Activated T-helper 9 cell treated with anti-CD3 and anti-CD28 coated beads, Interleukin-2, amount 50 U/mL, for 16 hours (primary cell): ENCODE measurements around the gene ELL2.
"Not testable (repeated sequence)": the region's sequence is repeated elsewhere in the genome, so short reads cannot be mapped to it uniquely, and the experiment has no call there.

Source experiments
- DNase-seq: peaks from one replicate; pipeline ENCODE4 v3.0.0-alpha.2; 2020; ENCODE audit warnings: low read depth

The ELL2 gene

DNA sequence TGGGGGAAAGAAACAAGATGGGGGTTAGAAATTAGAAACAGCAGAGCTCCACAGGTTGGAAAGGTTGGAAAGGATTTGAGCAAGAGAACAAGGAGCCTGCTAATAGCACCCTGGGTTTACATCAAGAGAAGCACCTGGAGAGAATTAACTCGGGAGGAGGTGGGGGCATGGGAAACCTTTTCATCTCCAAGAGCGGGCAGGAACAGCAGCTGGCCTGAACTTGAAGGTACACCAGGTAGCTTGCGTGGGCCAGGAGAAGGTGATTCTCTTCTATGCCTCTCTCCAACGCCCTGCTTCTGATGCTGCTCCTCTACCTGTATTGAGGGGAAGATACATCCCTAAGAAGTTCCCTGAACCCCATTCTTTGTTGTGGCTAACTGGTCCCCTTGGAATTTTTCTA, 102.0 kb downstream of the ELL2 start:
- no peak for DNase-seq

DNA sequence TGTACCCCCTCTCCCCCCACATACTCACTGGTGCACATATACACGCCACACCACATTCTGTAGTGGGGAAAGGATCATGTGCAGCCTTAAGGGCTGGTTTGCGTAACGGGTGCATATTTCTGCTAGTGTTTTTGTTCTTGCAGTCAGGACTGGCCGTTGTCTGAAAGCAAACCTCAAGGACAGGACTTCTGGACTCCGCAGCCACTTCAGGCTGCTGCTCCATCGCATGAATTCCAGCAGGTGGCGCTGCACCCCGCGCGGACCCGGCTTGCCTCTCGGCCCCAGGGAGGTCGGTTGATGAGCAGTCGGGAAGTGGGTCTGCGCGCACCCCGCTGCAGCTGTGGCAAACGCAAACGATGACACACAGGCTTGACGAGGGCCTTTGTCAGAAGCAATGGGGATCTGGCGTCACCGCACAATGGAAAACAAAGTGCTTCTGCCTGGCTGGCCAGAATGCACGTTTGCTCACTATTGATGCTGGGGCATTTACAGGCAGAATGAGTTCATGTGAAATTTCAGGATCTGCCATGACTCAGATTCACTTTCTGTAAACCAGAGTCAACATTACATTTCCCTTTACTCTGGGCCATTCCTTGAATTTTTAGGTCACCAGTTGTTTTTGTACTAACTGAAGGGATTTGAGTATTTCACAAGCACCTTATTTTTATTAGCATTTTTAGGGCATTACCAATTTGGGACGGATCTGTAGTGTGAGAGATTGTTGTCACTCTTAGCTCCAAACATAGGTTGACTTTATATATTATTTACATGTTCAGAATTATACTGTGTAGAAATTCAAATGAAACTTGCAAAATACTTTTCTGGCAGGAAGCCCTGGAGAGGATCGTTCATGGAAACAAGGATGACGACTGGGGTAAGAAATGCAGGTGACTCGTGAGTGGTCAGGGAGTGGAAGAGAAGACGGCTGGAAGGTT, 102.7 kb downstream of the ELL2 start:
- DNase-seq, result peak; percentile 88

DNA sequence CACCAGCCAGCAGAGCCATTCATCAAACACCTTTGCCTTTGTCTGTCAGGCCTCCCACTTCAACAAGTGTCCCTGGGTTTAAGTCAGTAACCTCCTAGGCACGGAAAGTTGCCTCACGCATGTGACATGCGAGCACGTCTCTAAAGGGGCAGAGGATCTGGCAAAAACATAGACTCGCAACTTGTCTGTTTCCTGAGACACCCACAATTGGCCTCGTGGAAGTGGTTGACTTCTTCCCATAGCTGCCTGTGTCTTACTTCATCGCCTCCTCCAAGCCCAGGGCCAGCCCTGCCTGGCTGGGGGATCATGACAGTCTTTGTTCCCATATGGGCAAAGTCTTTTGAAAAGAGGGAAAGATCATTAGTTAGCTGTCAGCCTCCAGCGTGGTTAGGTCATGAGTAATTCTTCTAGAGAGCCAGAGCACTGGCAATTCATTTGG, 103.6 kb downstream of the ELL2 start:
- no peak for DNase-seq

DNA sequence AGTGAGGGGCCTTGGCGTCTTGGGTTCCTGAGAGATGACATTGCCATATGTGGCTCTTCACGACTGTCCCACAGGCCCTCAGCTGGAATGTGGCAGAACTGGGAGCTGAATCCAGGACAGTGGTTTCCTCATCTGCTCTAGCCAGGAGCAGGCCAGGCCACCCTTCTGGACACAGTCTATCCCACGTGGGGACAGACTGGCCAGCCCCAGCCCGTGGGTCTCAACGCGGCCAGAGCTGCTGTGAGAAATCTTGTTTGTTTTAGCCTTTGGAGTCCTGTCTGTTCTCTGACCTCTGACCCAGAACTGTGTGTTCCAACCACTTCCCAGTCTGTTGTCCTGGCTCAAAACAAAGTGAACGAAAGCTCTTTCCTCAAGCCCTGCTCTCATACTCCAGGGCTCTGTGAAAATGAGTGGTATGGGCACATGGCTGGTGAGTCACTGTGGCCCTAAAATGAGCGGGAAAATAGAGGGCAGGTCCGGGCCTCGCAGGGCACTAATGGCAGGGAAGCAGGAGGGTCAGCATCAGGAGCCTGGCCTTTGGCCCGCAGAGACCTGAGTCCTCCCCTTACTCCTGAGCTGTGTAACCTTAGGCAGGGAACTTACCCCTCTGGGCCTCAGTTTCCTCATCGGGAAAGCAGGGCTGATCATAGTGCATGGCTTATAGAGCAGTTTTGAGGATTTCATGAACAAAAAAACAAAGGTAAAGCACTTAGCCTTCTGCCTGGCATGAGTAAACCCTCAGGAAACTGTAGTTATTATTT, 104.3 kb downstream of the ELL2 start:
- DNase-seq, result no peak

DNA sequence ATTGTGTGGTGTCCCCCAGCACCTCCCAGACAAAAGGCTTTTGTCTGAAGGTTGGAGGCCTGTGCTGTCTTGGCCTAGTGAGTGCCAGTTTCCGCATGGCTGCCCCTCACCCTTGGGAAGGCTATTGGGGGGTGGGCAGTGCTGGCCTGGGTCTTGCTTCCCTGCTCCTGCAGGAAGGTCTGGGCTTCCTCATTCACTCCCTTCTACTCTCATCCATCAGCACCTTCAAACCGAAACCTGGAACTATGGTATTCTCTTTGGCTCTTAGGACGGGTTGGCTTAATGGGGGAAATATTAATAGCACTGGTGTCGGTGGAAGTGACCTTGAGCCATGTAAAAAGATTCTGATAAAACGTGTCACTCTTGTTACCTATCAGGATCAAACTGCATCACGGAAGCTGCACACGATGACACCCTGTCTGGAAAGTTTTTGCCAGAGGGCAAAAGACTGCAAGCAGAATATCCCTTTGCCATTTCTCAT, 105.1 kb downstream of the ELL2 start:
- DNase-seq, result no peak

DNA sequence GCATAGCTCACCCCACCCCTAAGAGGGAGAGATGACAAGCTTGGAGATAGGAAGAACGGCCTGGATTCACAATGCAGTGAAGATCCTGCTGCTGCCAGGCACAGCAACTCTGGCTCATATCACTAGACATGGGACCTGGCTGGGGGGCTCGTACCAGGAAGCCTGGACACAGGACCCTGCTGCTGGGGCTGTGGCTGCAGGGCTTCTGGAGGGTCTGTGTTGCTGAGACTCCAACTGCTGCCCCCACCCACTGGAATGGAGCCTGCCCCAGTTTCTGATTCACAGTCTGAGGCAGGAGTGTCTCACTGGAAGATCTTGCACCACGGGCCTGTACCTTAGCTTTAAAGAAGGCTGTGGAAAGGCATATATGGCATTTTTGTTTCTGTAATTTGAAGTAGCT, 108.2 kb downstream of the ELL2 start:
- no peak for DNase-seq

DNA sequence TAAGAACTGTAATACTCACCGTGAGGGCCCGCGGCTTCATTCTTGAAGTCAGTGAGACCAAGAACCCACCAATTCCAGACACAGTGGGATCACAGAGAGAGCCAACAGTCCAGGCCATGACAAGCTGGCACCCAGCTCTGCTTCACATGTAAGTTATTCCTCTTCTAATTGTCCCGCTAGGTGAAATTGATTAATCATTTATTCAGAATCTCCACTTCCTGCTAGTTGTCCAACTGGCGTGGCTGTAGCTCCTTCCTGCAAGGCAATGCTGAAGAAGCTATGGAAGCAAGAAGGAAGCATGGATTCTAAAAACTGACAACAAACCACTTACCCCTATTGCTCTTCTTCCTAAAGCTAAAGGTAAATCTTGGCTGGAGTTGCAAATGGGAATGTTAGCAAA, 109.1 kb downstream of the ELL2 start:
- DNase-seq, result no peak

DNA sequence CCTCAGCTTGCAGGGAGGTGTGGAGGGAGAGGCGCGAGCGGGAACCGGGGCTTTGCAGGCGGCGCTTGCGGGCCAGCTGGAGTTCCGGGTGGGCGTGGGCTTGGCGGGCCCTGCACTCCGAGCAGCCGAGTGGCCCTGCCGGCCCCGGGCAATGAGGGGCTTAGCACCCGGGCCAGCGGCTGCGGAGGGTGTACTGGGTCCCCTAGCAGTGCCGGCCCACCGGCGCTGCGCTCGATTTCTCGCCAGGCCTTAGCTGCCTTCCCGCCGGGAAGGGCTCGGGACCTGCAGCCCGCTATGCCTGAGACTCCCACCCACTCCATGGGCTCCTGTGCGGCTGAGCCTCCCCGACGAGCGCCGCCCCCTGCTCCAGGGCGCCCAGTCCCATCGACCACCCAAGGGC, 110.5 kb downstream of the ELL2 start:
- not testable (repeated sequence) for DNase-seq

DNA sequence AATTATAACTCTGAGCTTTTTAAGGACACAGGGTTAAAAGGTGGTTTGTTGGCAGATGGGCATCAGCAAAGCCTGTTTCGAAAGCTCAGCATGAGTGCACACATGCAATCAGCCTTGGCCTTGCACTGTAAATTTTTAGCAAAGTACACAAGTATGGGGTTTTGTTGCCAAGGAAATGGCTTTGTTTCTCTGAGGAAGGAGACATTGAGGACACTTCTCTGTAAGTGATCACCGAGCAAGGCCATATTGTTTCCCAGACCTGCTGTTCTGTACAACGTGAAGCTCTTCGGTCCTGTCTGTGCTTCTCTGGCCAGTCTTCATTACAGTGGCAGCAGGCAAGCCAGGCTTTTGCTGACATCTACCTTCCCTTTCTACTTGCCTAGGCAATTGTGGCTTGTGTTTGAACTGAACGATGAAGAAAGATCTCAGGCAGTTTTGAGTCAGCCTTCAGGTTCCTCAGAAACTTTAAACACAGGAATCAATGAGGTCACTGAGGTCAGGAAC, 111.2 kb downstream of the ELL2 start:
- DNase-seq, result no peak

DNA sequence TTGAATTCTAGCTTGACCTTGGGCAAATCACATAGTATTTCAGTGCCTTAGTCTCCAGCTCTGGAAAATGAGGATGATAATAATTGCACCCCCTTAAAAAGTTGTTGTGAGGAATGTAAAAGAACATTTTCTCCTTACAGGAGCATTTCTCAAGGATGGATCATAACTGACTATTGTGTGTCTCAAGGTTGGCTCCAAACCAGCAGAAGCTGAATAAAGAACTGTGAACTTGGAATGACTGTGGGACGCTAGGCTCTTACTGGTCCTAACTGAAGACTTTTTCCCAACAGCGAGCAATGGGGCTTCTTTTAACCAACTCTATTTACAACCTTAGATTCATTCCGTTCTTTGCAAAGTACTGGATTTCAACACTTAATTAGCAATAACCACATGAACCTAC, 113.0 kb downstream of the ELL2 start:
- DNase-seq, result no peak

DNA sequence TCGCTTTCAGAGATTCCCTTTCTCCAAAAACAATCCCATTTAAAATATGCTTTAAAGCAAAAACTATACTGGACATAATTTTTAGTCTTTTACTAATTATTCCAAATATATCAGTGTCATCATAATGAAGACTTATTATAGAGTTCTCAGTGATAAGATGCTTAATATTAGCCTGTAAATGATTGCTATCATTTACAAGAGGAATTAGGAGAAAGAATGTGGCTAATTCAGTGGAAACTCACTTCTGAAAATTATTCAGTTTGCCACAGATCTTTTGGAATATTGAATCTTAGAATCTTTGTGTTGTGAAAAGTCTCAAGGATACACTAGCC, 114.4 kb downstream of the ELL2 start:
- DNase-seq, result no peak

DNA sequence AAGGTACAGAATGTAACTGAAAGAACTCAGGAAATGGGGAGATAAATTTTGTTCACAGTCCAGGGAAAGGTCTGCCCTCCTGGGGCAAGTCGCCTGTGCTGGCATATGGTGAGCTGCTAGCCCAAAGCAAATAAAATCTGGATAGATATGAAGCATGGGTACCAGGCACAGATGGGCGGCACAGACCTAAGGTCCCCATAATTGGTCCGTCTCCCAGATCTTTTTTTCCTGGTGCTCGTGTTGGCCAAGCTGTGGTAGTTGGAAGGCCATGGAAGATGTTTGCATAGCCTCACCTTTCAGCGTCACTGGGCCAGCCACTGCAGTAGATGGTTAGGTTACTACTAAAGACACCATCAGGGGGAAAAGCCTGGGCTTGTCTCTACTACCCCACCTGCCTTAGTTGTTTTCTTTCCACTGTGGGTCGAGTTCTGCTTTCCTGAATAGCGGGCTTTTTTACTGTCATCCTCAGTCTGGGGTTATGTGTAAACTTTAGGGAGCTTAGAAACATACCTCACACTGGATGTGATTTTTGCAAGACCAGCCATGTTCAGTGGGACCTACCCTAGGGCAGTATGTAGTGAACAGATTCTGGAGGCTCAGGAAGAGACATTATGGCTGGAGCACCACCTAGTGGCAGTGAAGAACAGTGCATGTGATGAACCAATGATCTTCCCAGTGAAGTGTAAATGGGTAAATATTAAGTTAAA, 114.9 kb downstream of the ELL2 start:
- DNase-seq, result peak; percentile 45

DNA sequence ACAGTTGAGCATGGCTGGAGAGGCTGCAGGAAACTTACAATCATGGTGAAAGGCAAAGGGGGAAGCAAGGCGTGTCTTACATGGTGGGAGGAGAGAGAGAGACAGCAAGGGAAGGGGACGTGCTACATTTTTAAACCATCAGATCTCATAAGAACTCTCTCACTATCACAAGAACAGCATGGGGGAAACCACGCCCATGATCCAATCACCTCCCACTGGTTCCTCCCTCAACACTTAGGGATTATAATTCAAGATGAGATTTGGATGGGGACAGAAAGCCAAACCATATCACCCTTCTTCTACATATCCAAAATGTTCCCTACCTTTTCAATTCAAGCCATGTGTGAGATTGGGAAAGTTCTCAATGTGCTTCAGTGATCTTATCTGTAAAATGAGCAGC, 116.3 kb downstream of the ELL2 start:
- DNase-seq, result no peak

DNA sequence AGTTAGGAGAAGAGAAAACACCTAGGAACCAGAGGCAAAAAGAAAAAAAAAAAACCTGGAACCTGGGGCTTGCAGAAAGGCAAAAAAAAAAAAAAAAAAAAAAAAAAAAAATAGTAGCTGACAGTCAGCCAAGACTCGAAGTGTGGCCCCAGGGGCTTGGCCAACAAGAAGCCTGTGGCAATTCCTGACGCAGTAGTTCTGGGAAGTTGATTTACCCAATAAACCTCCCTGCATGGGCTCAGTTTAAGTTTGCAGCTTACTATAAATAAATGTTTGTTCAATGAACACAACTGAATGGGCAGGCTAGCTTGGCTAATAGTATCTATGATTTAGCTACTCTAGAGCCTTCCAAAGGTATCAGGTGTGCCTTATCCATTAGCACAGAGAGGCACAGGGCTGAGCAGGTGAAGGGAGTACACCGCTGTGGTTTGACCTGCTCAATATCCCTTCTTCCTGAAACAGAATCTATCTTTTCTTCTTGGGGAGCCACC, 117.9 kb downstream of the ELL2 start:
- no peak for DNase-seq

DNA sequence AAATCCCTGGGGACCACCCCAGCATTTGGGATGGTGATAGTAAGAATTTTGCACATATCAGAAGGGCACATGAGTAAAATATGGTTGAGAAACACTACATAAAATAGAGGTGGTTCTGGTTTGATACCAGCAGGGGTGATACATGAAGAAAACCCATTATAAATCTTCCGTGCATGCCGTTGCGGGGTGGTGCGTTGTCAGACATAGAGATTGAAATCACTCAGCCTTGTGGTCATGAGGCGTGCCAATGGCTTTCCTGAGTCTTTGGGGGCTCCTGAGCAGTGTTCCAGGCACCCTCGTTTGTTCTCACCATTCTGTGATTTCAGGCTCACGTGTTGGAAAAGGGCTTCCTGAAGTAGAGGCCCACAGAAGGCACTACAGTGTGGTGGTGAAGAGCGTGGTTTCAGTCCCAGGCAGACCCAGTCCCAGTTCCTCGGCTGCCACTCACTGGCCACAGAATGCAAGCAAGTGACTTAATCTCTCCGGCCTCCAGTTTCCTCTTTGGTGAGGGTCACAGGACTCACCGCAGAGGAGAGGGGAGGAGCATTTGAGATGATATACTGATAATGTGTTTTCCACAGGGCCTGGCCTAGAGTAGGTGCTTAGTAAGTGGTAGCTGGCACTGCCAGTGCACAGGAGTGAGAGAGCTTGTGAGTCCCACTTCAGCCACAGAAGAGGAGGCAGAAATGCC, 118.7 kb downstream of the ELL2 start:
- DNase-seq, result peak; percentile 46

DNA sequence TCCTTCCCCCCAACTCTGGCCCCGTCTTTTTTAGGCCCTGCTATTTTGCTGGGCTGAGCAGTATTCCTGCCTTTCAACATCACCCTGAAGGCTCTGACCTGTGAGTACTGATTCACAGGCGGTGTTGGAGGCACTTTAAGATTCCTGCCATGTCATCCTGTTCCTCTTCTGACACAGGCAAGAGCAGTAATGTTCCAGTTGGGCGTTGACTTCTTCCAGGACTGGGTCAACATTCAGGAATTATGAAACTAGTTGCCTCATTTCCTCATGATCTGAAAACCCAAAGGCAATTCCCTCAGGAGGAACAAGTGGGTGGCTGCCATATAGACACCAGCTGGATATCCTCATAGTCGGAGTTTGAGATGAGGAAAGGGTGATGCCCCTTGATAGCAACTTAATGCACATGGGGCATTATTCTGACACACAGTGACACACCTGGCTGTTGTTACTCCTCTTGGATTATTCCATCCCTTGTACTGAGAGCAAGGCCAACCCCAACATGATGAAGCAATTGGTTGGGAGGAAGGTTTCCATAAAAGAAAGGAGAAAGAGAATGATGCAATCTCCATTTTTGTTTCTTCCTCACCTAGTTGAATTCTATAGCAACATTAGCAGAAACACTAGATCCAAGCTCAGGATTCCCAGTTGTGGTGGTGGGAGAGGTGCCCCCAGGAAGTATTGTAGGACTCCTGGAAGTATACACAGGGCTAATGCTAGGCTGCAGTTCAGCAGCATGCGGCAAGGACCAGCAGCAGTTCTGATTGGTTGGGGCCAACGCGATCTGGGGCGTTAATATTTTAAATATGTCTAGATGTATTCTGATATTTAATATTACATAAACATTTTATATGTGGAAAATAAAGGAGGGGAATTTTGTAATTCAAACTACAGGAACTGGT, 119.5 kb downstream of the ELL2 start:
- no peak for DNase-seq

DNA sequence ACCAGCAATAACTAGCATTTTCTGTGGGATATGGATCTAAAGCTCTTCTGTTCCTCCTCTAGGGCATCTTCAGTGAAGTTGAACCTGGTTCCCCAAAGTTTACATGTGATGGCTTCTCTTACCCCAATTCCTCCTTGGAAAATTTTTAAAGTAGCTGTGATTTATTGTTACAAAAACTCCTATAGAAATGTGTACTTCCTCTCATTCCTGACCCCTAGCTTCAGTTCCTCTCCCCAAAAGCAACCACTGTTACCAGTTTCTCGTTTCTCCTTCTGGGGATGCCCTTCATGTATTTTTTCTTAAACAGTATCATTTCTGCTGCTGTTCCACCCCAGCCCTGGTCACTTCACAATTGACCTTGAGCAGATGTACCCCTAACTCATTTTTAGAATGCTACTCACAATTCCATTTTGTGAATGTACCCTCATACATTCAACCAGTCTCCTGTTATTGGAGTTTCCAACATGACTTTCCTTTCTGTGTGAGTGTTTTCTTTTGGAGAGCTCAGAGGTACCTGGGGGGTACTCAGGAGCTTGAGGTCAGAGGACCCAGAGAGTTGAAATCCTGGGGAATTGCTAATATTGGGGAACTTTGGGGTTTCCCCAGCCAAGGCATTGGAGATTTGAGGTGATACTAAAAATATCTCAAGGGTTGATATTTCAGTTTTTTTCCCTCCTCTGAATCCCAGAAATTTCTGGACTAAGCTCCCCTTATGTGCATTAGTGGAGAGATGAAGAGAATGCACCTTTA, 120.5 kb downstream of the ELL2 start:
- DNase-seq, result no peak

DNA sequence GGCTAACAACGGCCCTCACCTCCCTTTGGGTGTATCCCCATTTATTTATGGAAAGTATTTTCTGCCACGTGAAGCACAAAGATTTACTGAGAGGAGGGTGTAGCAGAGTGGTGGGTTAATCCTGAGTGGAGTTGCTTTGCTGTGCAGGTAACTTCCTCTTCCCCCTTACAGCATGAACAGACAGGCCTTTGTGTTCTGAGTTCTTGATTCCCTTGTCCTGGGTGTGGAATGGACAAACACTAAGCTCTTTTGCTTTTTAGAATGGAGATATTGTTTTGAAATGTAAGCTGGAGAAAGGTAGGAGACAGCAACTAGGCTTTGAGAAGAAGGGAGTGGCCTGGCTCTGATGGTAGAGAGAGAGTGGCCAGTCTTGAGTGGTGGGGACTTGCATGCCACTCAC, 122.0 kb downstream of the ELL2 start:
- DNase-seq, result no peak

DNA sequence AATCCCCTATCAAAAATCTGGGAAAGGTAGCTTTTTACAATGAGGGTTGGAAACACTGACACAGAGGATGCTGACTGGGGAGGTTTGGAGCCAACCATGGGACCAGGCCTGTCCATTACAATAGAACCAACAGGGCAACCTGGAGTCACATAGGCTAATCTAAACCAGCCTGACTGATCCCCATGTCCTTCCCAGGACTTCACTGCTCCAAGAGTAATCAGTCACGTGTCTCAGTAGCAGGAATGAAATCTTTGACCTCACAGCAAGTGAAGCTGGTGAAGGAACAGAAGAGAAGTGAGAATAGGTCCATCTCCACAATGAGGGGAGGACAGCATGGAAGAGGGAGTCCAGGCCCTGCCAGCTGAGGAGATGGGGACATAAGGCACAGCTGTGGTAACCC, 123.1 kb downstream of the ELL2 start:
- DNase-seq, result no peak

DNA sequence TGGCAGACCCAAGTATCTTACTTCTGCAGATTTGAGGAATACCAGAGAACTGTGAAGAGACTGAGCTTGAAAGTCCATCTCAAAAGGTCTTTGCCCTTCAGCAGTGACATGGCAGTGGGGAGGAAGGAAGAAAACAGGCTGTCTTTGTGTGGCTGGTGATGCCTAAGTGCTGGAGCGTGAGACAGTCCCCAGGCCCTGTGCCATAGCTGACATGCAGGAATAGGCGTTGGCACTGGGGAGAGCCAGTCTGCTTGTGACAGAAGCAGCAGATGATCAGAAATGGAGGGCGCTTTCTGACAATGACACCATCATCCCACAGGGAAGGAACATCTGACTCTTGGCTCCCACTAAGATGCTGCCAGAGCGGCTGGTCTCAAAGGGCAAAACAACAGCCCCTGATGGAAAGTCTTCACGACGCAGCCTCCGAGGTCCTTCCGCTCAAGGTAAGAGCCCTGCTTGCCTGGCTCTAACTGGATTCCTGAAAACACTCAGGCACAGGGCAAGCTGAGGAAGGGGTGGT, 123.6 kb downstream of the ELL2 start:
- DNase-seq, result no peak
